Upper lobe of right lung (tissue), 1 donor: ENCODE measurements around the gene WNT2B. TPM values are rescaled to one million over a fixed set of nuclear protein-coding genes. Genes with fewer than 3 reads are reported as not detected.

ENCODE experiments used
- ATAC-seq: fragments of 200-7000 bp; cut with Tn5 transposase; one replicate; pipeline ENCODE4 v1.9.1; 2020; ENCODE audit warnings: mild to moderate bottlenecking, moderate library complexity
- DNase-seq: peaks from one replicate; pipeline ENCODE4 v3.0.0-alpha.2; 2020
- H3K27ac ChIP-seq: fragments of 200-600 bp; one replicate; pipeline ENCODE4 v1.8.0; 2022
- H3K27me3 ChIP-seq: fragments of 200-600 bp; one replicate; pipeline ENCODE4 v1.8.0; 2022; ENCODE audit warnings: mild to moderate bottlenecking
- H3K36me3 ChIP-seq: fragments of 200-600 bp; one replicate; pipeline ENCODE4 v1.8.0; 2022
- H3K4me1 ChIP-seq: fragments of 200-600 bp; one replicate; pipeline ENCODE4 v1.8.0; 2022
- H3K4me3 ChIP-seq: fragments of 200-600 bp; one replicate; pipeline ENCODE4 v1.8.0; 2022; ENCODE audit warnings: mild to moderate bottlenecking
- H3K9me3 ChIP-seq: fragments of 200-600 bp; one replicate; pipeline ENCODE4 v1.8.0; 2022
- CTCF ChIP-seq: fragments of 200-600 bp; IDR thresholded peaks from one replicate; pipeline ENCODE4 v1.8.0; 2022; ENCODE audit warnings: antibody characterized with exemption
- intact Hi-C: fragments of 100-400 bp; cut with DNase I; formaldehyde crosslinking; loops from one replicate; pipeline ENCODE4 v1.11.0; 2022
- total RNA-seq: library from RNA; stranded (reverse); fragmentation: NEBNext Ultra II Directional; extraction: Animal tissue kit (Norgen Biotek cat#: 25700); gene quantifications from one replicate; pipeline ENCODE4 v1.2.1, GENCODE V29; 2021
- donor health status: DM: no; HTN: yes; CAD: no; lungs with severe emphysema.

The WNT2B gene
- total RNA-seq, 1 donor from 2014 or later: 8.5 TPM

GRCh38 chr1:112538883-112539282, 30.1 kb downstream of the WNT2B start:
- Histone ChIP-seq H3K36me3 (peaks cover 16% of the 10 kb centered on the region), H3K4me3 (no peak overlapping the region), H3K9me3 (no peaks in the 10 kb centered on the region), H3K27ac (no peak overlapping the region), H3K4me1 (no peaks in the 10 kb centered on the region), H3K27me3 (no peaks in the 10 kb centered on the region)
- ATAC-seq (no peak), DNase-seq (no peak)
- TF ChIP-seq CTCF: no peak
- intact Hi-C loops: no loop called here

GRCh38 chr1:112540226-112540794, 31.5 kb downstream of the WNT2B start:
- no peak for TF ChIP-seq CTCF
- Histone ChIP-seq H3K27ac (no peak overlapping the region), H3K27me3 (no peaks in the 10 kb centered on the region), H3K36me3 (peaks cover 16% of the 10 kb centered on the region), H3K4me1 (no peaks in the 10 kb centered on the region), H3K4me3 (no peak overlapping the region), H3K9me3 (no peaks in the 10 kb centered on the region)
- intact Hi-C loops: no loop called here
- ATAC-seq (no peak), DNase-seq (no peak)

GRCh38 chr1:112541299-112541698, 32.5 kb downstream of the WNT2B start:
- H3K9me3 ChIP-seq: no peaks in the 10 kb centered on the region
- no peak overlapping the region for H3K27ac ChIP-seq
- peaks cover 16% of the 10 kb centered on the region for H3K36me3 ChIP-seq
- DNase-seq (no peak), ATAC-seq (no peak)
- TF ChIP-seq CTCF: no peak
- H3K4me3 ChIP-seq: no peak overlapping the region
- H3K4me1 ChIP-seq: no peaks in the 10 kb centered on the region
- intact Hi-C loops: no loop called here
- H3K27me3 ChIP-seq: no peaks in the 10 kb centered on the region

GRCh38 chr1:112542206-112542973, 33.6 kb downstream of the WNT2B start:
- no peaks in the 10 kb centered on the region for H3K9me3 ChIP-seq
- DNase-seq: no peak
- H3K27ac ChIP-seq: no peak overlapping the region
- TF ChIP-seq CTCF: no peak
- peaks cover 17% of the 10 kb centered on the region for H3K36me3 ChIP-seq
- ATAC-seq: no peak
- intact Hi-C loops: no loop called here
- H3K4me1 ChIP-seq: no peaks in the 10 kb centered on the region
- no peak overlapping the region for H3K4me3 ChIP-seq
- no peaks in the 10 kb centered on the region for H3K27me3 ChIP-seq

GRCh38 chr1:112544011-112544688, 35.4 kb downstream of the WNT2B start:
- ATAC-seq (no peak), DNase-seq (no peak)
- H3K4me3 ChIP-seq: no peak overlapping the region
- H3K27ac ChIP-seq: peak overlapping the region; percentile 27
- H3K4me1 ChIP-seq: no peaks in the 10 kb centered on the region
- intact Hi-C loops: no loop called here
- TF ChIP-seq CTCF: no peak
- no peaks in the 10 kb centered on the region for H3K9me3 ChIP-seq
- H3K36me3 ChIP-seq: peaks cover 19% of the 10 kb centered on the region
- H3K27me3 ChIP-seq: no peaks in the 10 kb centered on the region
